ENCODE measurements around the gene SPTBN5. TPM values are rescaled to one million over a fixed set of nuclear protein-coding genes. Genes with fewer than 3 reads are reported as not detected.

Gene SPTBN5
- total RNA-seq, 1 experiment from 2014 or later, result 1.2 TPM

DNA sequence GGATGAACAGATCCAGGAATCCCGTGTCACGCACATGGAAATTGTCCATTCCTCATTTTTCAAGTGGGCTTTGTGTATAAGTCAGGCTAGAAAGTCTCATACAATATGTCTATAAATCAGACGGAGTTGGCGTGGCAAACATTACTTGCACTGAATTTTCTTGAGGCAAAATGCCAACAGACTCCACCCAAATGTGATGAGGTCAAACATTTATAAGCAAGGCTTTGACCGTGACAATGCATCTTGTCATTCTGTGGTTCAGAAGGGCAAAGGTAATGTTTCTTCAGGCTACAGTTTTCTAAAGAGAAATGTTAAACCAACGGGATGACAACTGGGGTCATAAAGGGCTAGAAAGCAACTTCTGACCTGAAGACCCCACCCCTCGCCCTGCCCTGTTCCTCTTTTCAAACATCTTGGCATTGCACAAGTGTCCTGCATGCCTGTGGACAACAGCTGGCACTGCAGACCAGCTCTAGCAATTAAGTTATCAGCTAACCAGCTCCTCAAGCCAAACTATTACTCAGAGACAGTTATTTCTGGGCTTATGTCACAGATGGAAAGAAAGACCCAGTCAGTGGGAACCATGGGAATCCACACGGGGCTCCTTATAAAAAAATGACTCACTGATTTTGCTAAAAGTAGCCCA, 36.5 kb upstream of the SPTBN5 start:
- no peak for ATAC-seq
- ChIA-PET POLR2A (no interaction called here), CTCF (interaction anchor here (1.0 kb wide), 1 partner anchor 25 kb away, joined by 3 read pairs; no protein-coding TSS in a partner anchor)

More for the DNA sequence above, 36.5 kb upstream of the SPTBN5 start:
- Mint-ChIP-seq H3K9me3 (no peaks in the 10 kb centered on the region), H3K4me3 (no peak overlapping the region), H3K4me1 (peaks cover 58% of the 10 kb centered on the region), H3K36me3 (0 out of 2 replicates have a peak, but pooled peaks cover 3% of the 10 kb centered on the region), H3K27me3 (ENCODE audit: low read depth) (no peaks in the 10 kb centered on the region), H3K27ac (no peak overlapping the region; the same call in 1 of the 2 replicates)
- TF ChIP-seq, protein P1, sequence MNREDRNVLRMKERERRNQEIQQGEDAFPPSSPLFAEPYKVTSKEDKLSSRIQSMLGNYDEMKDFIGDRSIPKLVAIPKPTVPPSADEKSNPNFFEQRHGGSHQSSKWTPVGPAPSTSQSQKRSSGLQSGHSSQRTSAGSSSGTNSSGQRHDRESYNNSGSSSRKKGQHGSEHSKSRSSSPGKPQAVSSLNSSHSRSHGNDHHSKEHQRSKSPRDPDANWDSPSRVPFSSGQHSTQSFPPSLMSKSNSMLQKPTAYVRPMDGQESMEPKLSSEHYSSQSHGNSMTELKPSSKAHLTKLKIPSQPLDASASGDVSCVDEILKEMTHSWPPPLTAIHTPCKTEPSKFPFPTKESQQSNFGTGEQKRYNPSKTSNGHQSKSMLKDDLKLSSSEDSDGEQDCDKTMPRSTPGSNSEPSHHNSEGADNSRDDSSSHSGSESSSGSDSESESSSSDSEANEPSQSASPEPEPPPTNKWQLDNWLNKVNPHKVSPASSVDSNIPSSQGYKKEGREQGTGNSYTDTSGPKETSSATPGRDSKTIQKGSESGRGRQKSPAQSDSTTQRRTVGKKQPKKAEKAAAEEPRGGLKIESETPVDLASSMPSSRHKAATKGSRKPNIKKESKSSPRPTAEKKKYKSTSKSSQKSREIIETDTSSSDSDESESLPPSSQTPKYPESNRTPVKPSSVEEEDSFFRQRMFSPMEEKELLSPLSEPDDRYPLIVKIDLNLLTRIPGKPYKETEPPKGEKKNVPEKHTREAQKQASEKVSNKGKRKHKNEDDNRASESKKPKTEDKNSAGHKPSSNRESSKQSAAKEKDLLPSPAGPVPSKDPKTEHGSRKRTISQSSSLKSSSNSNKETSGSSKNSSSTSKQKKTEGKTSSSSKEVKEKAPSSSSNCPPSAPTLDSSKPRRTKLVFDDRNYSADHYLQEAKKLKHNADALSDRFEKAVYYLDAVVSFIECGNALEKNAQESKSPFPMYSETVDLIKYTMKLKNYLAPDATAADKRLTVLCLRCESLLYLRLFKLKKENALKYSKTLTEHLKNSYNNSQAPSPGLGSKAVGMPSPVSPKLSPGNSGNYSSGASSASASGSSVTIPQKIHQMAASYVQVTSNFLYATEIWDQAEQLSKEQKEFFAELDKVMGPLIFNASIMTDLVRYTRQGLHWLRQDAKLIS (CRISPR knock-in tag; IDR thresholded peaks at IDR 0.05; ENCODE audit: borderline replicate concordance), result no peak
- TF ChIP-seq ATF1 (CRISPR knock-in tag; IDR thresholded peaks at IDR 0.05), result no peak
- no peak for TF ChIP-seq PRRX2 (CRISPR knock-in tag; IDR thresholded peaks at IDR 0.05)
- TF ChIP-seq, protein P2, sequence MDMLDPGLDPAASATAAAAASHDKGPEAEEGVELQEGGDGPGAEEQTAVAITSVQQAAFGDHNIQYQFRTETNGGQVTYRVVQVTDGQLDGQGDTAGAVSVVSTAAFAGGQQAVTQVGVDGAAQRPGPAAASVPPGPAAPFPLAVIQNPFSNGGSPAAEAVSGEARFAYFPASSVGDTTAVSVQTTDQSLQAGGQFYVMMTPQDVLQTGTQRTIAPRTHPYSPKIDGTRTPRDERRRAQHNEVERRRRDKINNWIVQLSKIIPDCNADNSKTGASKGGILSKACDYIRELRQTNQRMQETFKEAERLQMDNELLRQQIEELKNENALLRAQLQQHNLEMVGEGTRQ (CRISPR knock-in tag; IDR thresholded peaks at IDR 0.05), result no peak
- TF ChIP-seq, protein P3, sequence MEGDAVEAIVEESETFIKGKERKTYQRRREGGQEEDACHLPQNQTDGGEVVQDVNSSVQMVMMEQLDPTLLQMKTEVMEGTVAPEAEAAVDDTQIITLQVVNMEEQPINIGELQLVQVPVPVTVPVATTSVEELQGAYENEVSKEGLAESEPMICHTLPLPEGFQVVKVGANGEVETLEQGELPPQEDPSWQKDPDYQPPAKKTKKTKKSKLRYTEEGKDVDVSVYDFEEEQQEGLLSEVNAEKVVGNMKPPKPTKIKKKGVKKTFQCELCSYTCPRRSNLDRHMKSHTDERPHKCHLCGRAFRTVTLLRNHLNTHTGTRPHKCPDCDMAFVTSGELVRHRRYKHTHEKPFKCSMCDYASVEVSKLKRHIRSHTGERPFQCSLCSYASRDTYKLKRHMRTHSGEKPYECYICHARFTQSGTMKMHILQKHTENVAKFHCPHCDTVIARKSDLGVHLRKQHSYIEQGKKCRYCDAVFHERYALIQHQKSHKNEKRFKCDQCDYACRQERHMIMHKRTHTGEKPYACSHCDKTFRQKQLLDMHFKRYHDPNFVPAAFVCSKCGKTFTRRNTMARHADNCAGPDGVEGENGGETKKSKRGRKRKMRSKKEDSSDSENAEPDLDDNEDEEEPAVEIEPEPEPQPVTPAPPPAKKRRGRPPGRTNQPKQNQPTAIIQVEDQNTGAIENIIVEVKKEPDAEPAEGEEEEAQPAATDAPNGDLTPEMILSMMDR (IDR thresholded peaks at IDR 0.05), result no peak
- TF ChIP-seq TEAD4 (CRISPR knock-in tag; IDR thresholded peaks at IDR 0.05), result no peak
- TF ChIP-seq, protein P4, sequence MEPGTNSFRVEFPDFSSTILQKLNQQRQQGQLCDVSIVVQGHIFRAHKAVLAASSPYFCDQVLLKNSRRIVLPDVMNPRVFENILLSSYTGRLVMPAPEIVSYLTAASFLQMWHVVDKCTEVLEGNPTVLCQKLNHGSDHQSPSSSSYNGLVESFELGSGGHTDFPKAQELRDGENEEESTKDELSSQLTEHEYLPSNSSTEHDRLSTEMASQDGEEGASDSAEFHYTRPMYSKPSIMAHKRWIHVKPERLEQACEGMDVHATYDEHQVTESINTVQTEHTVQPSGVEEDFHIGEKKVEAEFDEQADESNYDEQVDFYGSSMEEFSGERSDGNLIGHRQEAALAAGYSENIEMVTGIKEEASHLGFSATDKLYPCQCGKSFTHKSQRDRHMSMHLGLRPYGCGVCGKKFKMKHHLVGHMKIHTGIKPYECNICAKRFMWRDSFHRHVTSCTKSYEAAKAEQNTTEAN (CRISPR knock-in tag; IDR thresholded peaks at IDR 0.05), result no peak
- TF ChIP-seq, protein P5, sequence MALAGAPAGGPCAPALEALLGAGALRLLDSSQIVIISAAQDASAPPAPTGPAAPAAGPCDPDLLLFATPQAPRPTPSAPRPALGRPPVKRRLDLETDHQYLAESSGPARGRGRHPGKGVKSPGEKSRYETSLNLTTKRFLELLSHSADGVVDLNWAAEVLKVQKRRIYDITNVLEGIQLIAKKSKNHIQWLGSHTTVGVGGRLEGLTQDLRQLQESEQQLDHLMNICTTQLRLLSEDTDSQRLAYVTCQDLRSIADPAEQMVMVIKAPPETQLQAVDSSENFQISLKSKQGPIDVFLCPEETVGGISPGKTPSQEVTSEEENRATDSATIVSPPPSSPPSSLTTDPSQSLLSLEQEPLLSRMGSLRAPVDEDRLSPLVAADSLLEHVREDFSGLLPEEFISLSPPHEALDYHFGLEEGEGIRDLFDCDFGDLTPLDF (CRISPR knock-in tag; IDR thresholded peaks at IDR 0.05), result no peak
- TF ChIP-seq, protein P6, sequence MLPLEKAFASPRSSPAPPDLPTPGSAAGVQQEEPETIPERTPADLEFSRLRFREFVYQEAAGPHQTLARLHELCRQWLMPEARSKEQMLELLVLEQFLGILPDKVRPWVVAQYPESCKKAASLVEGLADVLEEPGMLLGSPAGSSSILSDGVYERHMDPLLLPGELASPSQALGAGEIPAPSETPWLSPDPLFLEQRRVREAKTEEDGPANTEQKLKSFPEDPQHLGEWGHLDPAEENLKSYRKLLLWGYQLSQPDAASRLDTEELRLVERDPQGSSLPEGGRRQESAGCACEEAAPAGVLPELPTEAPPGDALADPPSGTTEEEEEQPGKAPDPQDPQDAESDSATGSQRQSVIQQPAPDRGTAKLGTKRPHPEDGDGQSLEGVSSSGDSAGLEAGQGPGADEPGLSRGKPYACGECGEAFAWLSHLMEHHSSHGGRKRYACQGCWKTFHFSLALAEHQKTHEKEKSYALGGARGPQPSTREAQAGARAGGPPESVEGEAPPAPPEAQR (CRISPR knock-in tag; IDR thresholded peaks at IDR 0.05), result no peak
- TF ChIP-seq KAT7 (CRISPR knock-in tag; IDR thresholded peaks at IDR 0.05; ENCODE audit: borderline replicate concordance), result no peak
- TF ChIP-seq, protein P7, sequence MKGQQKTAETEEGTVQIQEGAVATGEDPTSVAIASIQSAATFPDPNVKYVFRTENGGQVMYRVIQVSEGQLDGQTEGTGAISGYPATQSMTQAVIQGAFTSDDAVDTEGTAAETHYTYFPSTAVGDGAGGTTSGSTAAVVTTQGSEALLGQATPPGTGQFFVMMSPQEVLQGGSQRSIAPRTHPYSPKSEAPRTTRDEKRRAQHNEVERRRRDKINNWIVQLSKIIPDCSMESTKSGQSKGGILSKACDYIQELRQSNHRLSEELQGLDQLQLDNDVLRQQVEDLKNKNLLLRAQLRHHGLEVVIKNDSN (CRISPR knock-in tag; IDR thresholded peaks at IDR 0.05), result no peak
- no peak for TF ChIP-seq ZNF121 (CRISPR knock-in tag; IDR thresholded peaks at IDR 0.05)
- TF ChIP-seq EMX1 (CRISPR knock-in tag; IDR thresholded peaks at IDR 0.05), result no peak
- TF ChIP-seq, protein P8, sequence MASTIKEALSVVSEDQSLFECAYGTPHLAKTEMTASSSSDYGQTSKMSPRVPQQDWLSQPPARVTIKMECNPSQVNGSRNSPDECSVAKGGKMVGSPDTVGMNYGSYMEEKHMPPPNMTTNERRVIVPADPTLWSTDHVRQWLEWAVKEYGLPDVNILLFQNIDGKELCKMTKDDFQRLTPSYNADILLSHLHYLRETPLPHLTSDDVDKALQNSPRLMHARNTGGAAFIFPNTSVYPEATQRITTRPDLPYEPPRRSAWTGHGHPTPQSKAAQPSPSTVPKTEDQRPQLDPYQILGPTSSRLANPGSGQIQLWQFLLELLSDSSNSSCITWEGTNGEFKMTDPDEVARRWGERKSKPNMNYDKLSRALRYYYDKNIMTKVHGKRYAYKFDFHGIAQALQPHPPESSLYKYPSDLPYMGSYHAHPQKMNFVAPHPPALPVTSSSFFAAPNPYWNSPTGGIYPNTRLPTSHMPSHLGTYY (CRISPR knock-in tag; IDR thresholded peaks at IDR 0.05), result no peak
- TF ChIP-seq, protein P9, sequence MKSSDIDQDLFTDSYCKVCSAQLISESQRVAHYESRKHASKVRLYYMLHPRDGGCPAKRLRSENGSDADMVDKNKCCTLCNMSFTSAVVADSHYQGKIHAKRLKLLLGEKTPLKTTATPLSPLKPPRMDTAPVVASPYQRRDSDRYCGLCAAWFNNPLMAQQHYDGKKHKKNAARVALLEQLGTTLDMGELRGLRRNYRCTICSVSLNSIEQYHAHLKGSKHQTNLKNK (CRISPR knock-in tag; IDR thresholded peaks at IDR 0.05), result no peak
- no peak for TF ChIP-seq CREB1 (CRISPR knock-in tag; IDR thresholded peaks at IDR 0.05)
- TF ChIP-seq, protein P10, sequence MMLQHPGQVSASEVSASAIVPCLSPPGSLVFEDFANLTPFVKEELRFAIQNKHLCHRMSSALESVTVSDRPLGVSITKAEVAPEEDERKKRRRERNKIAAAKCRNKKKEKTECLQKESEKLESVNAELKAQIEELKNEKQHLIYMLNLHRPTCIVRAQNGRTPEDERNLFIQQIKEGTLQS (CRISPR knock-in tag; conservative IDR thresholded peaks at IDR 0.05), result no peak
- TF ChIP-seq FOXK1 (CRISPR knock-in tag; IDR thresholded peaks at IDR 0.05), result no peak
- DNase-seq (ENCODE audit: low spot score), result no peak
